ENCODE data around the gene NPLOC4. TPM values are rescaled to one million over a fixed set of nuclear protein-coding genes. Genes with fewer than 3 reads are reported as not detected.
A peak's percentile ranks its signal among the peaks of the same experiment; 100 is the strongest.

Gene NPLOC4
- total and polyA plus RNA-seq, 9 of the 15 experiments (the other 6 are each of a cell fraction or from before 2014, with no cell fraction given) = 1.5 to 116 (median 64.5) TPM

DNA sequence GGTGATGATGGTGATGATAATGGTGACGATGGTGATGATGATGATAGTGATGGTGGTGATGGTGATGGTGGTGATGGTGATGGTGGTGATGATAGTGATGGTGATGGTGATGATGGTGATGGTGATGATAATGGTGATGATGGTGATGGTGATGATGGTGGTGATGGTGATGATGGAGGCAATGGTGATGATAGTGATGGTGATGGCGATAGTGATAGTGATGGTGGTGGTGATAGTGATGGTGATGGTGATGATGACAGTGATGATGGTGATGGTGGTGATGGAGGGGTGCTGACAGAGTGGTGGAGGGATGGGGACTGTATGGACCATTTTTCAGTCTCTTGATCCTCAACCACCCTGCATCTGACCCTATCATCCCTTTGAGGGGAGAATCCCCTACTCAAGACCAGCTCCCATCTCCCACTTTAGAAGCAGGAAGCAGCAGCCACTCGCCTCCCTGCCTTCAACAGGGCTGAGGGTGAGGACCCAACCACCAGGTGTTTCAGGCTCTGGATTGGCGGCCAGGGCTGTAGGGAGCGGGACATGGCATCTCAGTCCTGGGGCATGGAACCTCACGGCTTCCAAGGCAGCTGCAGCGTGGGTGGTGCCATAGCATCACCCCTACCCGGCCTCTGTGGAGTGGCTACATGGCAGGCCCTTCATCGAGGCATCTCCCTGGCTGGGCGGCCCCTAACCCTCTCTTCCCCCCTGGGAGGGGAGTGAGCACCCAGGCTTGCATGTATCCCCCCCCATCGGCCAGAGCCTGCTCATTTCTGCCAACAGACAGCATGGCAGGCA, 104.2 kb downstream of the NPLOC4 start (continued):
- TF ChIP-seq, protein P1, sequence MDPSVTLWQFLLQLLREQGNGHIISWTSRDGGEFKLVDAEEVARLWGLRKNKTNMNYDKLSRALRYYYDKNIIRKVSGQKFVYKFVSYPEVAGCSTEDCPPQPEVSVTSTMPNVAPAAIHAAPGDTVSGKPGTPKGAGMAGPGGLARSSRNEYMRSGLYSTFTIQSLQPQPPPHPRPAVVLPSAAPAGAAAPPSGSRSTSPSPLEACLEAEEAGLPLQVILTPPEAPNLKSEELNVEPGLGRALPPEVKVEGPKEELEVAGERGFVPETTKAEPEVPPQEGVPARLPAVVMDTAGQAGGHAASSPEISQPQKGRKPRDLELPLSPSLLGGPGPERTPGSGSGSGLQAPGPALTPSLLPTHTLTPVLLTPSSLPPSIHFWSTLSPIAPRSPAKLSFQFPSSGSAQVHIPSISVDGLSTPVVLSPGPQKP (CRISPR knock-in tag; IDR thresholded peaks at IDR 0.05) = no peak
- TF ChIP-seq, protein P2, sequence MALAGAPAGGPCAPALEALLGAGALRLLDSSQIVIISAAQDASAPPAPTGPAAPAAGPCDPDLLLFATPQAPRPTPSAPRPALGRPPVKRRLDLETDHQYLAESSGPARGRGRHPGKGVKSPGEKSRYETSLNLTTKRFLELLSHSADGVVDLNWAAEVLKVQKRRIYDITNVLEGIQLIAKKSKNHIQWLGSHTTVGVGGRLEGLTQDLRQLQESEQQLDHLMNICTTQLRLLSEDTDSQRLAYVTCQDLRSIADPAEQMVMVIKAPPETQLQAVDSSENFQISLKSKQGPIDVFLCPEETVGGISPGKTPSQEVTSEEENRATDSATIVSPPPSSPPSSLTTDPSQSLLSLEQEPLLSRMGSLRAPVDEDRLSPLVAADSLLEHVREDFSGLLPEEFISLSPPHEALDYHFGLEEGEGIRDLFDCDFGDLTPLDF (CRISPR knock-in tag; IDR thresholded peaks at IDR 0.05) = no peak
- TF ChIP-seq, protein P3, sequence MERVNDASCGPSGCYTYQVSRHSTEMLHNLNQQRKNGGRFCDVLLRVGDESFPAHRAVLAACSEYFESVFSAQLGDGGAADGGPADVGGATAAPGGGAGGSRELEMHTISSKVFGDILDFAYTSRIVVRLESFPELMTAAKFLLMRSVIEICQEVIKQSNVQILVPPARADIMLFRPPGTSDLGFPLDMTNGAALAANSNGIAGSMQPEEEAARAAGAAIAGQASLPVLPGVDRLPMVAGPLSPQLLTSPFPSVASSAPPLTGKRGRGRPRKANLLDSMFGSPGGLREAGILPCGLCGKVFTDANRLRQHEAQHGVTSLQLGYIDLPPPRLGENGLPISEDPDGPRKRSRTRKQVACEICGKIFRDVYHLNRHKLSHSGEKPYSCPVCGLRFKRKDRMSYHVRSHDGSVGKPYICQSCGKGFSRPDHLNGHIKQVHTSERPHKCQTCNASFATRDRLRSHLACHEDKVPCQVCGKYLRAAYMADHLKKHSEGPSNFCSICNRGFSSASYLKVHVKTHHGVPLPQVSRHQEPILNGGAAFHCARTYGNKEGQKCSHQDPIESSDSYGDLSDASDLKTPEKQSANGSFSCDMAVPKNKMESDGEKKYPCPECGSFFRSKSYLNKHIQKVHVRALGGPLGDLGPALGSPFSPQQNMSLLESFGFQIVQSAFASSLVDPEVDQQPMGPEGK (CRISPR knock-in tag; IDR thresholded peaks at IDR 0.05; ENCODE audit: borderline replicate concordance) = no peak
- no peak for TF ChIP-seq MEF2D (tag; conservative IDR thresholded peaks at IDR 0.05; ENCODE audit: low read depth)
- TF ChIP-seq, protein P4, sequence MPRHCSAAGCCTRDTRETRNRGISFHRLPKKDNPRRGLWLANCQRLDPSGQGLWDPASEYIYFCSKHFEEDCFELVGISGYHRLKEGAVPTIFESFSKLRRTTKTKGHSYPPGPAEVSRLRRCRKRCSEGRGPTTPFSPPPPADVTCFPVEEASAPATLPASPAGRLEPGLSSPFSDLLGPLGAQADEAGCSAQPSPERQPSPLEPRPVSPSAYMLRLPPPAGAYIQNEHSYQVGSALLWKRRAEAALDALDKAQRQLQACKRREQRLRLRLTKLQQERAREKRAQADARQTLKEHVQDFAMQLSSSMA (CRISPR knock-in tag; IDR thresholded peaks at IDR 0.05) = no peak
- TF ChIP-seq HNRNPLL (IDR thresholded peaks at IDR 0.05; ENCODE audit: low read depth, low read length, poor library complexity, severe bottlenecking) = no peak
- TF ChIP-seq, protein P5, sequence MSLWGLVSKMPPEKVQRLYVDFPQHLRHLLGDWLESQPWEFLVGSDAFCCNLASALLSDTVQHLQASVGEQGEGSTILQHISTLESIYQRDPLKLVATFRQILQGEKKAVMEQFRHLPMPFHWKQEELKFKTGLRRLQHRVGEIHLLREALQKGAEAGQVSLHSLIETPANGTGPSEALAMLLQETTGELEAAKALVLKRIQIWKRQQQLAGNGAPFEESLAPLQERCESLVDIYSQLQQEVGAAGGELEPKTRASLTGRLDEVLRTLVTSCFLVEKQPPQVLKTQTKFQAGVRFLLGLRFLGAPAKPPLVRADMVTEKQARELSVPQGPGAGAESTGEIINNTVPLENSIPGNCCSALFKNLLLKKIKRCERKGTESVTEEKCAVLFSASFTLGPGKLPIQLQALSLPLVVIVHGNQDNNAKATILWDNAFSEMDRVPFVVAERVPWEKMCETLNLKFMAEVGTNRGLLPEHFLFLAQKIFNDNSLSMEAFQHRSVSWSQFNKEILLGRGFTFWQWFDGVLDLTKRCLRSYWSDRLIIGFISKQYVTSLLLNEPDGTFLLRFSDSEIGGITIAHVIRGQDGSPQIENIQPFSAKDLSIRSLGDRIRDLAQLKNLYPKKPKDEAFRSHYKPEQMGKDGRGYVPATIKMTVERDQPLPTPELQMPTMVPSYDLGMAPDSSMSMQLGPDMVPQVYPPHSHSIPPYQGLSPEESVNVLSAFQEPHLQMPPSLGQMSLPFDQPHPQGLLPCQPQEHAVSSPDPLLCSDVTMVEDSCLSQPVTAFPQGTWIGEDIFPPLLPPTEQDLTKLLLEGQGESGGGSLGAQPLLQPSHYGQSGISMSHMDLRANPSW (CRISPR knock-in tag; IDR thresholded peaks at IDR 0.05) = no peak
- TF ChIP-seq, protein P6, sequence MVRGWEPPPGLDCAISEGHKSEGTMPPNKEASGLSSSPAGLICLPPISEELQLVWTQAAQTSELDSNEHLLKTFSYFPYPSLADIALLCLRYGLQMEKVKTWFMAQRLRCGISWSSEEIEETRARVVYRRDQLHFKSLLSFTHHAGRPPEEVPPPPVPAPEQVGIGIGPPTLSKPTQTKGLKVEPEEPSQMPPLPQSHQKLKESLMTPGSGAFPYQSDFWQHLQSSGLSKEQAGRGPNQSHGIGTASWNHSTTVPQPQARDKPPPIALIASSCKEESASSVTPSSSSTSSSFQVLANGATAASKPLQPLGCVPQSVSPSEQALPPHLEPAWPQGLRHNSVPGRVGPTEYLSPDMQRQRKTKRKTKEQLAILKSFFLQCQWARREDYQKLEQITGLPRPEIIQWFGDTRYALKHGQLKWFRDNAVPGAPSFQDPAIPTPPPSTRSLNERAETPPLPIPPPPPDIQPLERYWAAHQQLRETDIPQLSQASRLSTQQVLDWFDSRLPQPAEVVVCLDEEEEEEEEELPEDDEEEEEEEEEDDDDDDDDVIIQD (CRISPR knock-in tag; IDR thresholded peaks at IDR 0.05) = no peak
- TF ChIP-seq ZZZ3 (IDR thresholded peaks at IDR 0.05) = no peak
- TF ChIP-seq, protein P7, sequence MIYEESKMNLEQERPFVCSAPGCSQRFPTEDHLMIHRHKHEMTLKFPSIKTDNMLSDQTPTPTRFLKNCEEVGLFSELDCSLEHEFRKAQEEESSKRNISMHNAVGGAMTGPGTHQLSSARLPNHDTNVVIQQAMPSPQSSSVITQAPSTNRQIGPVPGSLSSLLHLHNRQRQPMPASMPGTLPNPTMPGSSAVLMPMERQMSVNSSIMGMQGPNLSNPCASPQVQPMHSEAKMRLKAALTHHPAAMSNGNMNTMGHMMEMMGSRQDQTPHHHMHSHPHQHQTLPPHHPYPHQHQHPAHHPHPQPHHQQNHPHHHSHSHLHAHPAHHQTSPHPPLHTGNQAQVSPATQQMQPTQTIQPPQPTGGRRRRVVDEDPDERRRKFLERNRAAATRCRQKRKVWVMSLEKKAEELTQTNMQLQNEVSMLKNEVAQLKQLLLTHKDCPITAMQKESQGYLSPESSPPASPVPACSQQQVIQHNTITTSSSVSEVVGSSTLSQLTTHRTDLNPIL (CRISPR knock-in tag; IDR thresholded peaks at IDR 0.05) = no peak
- TF ChIP-seq, protein P8, sequence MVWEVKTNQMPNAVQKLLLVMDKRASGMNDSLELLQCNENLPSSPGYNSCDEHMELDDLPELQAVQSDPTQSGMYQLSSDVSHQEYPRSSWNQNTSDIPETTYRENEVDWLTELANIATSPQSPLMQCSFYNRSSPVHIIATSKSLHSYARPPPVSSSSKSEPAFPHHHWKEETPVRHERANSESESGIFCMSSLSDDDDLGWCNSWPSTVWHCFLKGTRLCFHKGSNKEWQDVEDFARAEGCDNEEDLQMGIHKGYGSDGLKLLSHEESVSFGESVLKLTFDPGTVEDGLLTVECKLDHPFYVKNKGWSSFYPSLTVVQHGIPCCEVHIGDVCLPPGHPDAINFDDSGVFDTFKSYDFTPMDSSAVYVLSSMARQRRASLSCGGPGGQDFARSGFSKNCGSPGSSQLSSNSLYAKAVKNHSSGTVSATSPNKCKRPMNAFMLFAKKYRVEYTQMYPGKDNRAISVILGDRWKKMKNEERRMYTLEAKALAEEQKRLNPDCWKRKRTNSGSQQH (CRISPR knock-in tag; IDR thresholded peaks at IDR 0.05) = peak; percentile 26; the same call in 1 of the 2 replicates
- TF ChIP-seq ZNF316 (IDR thresholded peaks at IDR 0.05) = no peak
- peak; percentile 51; the same call in 1 of the 2 replicates for TF ChIP-seq SUPT5H (IDR thresholded peaks at IDR 0.05)
- TF ChIP-seq ELF2 (CRISPR knock-in tag; IDR thresholded peaks at IDR 0.05) = no peak

All from K562 (cell line).